GM12892 (cell line): ENCODE results near the gene MOV10L1.

Experiments
- DNase-seq: peaks from one replicate; pipeline ENCODE4 v3.0.0; 2011; ENCODE audit not compliant: insufficient read length
- FAIRE-seq: peaks from 2 replicates; lab custom pipeline; 2011; peaks lifted over from hg19 to GRCh38; lab: Jason Lieb, UNC
- POLR2A ChIP-seq: IDR thresholded peaks from 2 replicates; pipeline ENCODE4 v1.6.1; 2011; ENCODE audit warnings: low read depth, low read length, control low read depth
- POLR2AphosphoS5 ChIP-seq: IDR thresholded peaks from 2 replicates; pipeline ENCODE4 v1.6.1; 2011; ENCODE audit warnings: low read depth, low read length, control low read depth
- TAF1 ChIP-seq: IDR thresholded peaks from 2 replicates; pipeline ENCODE4 v1.6.1; 2011; ENCODE audit warnings: low read depth, mild to moderate bottlenecking, control low read depth, low read length, borderline replicate concordance

MOV10L1 gene

GRCh38 chr22:50061141-50061823 lies 28.5 kb upstream of the MOV10L1 start:
- FAIRE-seq: no peak
- no peak for DNase-seq
- TF ChIP-seq POLR2A: no peak
- no peak for TF ChIP-seq POLR2AphosphoS5
- TF ChIP-seq TAF1: no peak

- no peak for TF ChIP-seq POLR2A
- TF ChIP-seq POLR2AphosphoS5: no peak
- TF ChIP-seq TAF1: no peak
- no peak for DNase-seq
- no peak for FAIRE-seq
These were observed 27.9 kb upstream of the MOV10L1 start for GRCh38 chr22:50061824-50062355.

GRCh38 chr22:50062509-50063135 lies 27.2 kb upstream of the MOV10L1 start:
- no peak for TF ChIP-seq POLR2AphosphoS5
- TF ChIP-seq TAF1: no peak
- no peak for TF ChIP-seq POLR2A
- FAIRE-seq: no peak
- no peak for DNase-seq

- DNase-seq (no peak), FAIRE-seq (no peak)
- TF ChIP-seq TAF1: no peak
- TF ChIP-seq POLR2AphosphoS5: no peak
- TF ChIP-seq POLR2A: no peak
These were observed 26.0 kb upstream of the MOV10L1 start for GRCh38 chr22:50063589-50064393.

GRCh38 chr22:50064453-50064852 lies 25.4 kb upstream of the MOV10L1 start:
- no peak for TF ChIP-seq POLR2AphosphoS5
- TF ChIP-seq POLR2A: no peak
- no peak for TF ChIP-seq TAF1
- DNase-seq: no peak
- FAIRE-seq: no peak

- TF ChIP-seq TAF1 (no peak), POLR2AphosphoS5 (no peak)
- DNase-seq (no peak), FAIRE-seq (no peak)
These were observed 22.6 kb upstream of the MOV10L1 start for GRCh38 chr22:50067244-50067643.

GRCh38 chr22:50068096-50068495 lies 21.7 kb upstream of the MOV10L1 start:
- FAIRE-seq (no peak), DNase-seq (no peak)
- TF ChIP-seq POLR2AphosphoS5: no peak

- DNase-seq (no peak), FAIRE-seq (no peak)
- TF ChIP-seq POLR2AphosphoS5 (no peak), TAF1 (no peak), POLR2A (no peak)
These were observed 19.4 kb upstream of the MOV10L1 start for GRCh38 chr22:50070366-50070765.

- no peak for FAIRE-seq
- no peak for TF ChIP-seq POLR2A
- TF ChIP-seq TAF1: no peak
- TF ChIP-seq POLR2AphosphoS5: no peak
- no peak for DNase-seq
These were observed 18.2 kb upstream of the MOV10L1 start for GRCh38 chr22:50071432-50072166.

GRCh38 chr22:50072167-50072555 lies 17.6 kb upstream of the MOV10L1 start:
- TF ChIP-seq POLR2A (no peak), TAF1 (no peak), POLR2AphosphoS5 (no peak)
- FAIRE-seq (no peak), DNase-seq (no peak)

GRCh38 chr22:50072714-50073538 lies 16.9 kb upstream of the MOV10L1 start:
- no peak for FAIRE-seq
- DNase-seq: no peak
- TF ChIP-seq POLR2A (no peak), TAF1 (no peak), POLR2AphosphoS5 (no peak)

- no peak for FAIRE-seq
- TF ChIP-seq POLR2A: no peak
- TF ChIP-seq POLR2AphosphoS5: no peak
- DNase-seq: no peak
These were observed 15.8 kb upstream of the MOV10L1 start for GRCh38 chr22:50074056-50074455.
